D721Med (cell line): ENCODE results near the gene ABHD1.

Experiments
- DNase-seq: peaks from one replicate; pipeline ENCODE4 v3.0.0; 2011; ENCODE audit warnings: low spot score; ENCODE audit not compliant: insufficient read length
- FAIRE-seq: peaks from 2 replicates; lab custom pipeline; 2011; peaks lifted over from hg19 to GRCh38; lab: Jason Lieb, UNC
- CTCF ChIP-seq: IDR thresholded peaks from 2 replicates; pipeline ENCODE4 v1.5.1; 2012; ENCODE audit warnings: mild to moderate bottlenecking, control low read depth; ENCODE audit not compliant: insufficient read depth; ENCODE audit errors: missing control alignments

ABHD1 gene

GRCh38 chr2:27084297-27085061 is 39.1 kb upstream of the ABHD1 start:
- DNase-seq (no peak), FAIRE-seq (no peak)
- no peak for TF ChIP-seq CTCF

- DNase-seq (no peak), FAIRE-seq (no peak)
- no peak for TF ChIP-seq CTCF
Observed at GRCh38 chr2:27085062-27085672, 38.4 kb upstream of the ABHD1 start.

- TF ChIP-seq CTCF, result peak; percentile 52
Observed at GRCh38 chr2:27085673-27086089, 37.9 kb upstream of the ABHD1 start.

GRCh38 chr2:27086090-27086723 is 37.4 kb upstream of the ABHD1 start:
- FAIRE-seq (no peak), DNase-seq (peak; percentile 98)
- peak; percentile 80 for TF ChIP-seq CTCF

More at GRCh38 chr2:27085673-27086089, 37.9 kb upstream of the ABHD1 start:
- FAIRE-seq, result no peak
- DNase-seq, result peak; percentile 69

GRCh38 chr2:27086724-27087593 is 36.7 kb upstream of the ABHD1 start, which contains the start of gene KHK:
Gene KHK (plus strand): TSS chr2:27086772. CDS start chr2:27087260, 488 bp downstream.
- peak; percentile 88 for DNase-seq
- no peak for FAIRE-seq

More at GRCh38 chr2:27086724-27087593, 36.7 kb upstream of the ABHD1 start, which contains the start of gene KHK:
- no peak for TF ChIP-seq CTCF
